GM19468 (cell line): ENCODE measurements around the gene ELMO3.

Source experiments
- ATAC-seq: cut with Tn5 transposase; IDR thresholded peaks from one replicate; pipeline ENCODE4 v1.9.1; 2021; ENCODE audit warnings: mild to moderate bottlenecking, moderate library complexity, moderate number of reproducible peaks; ENCODE audit not compliant: unreplicated experiment; ENCODE audit errors: extremely low read depth

The ELMO3 gene

GRCh38 chr16:67180166-67180565 lies 18.8 kb upstream of the ELMO3 start:
- ATAC-seq = no peak

- ATAC-seq = no peak
Observed at GRCh38 chr16:67181346-67181745, 17.6 kb upstream of the ELMO3 start.

DNA sequence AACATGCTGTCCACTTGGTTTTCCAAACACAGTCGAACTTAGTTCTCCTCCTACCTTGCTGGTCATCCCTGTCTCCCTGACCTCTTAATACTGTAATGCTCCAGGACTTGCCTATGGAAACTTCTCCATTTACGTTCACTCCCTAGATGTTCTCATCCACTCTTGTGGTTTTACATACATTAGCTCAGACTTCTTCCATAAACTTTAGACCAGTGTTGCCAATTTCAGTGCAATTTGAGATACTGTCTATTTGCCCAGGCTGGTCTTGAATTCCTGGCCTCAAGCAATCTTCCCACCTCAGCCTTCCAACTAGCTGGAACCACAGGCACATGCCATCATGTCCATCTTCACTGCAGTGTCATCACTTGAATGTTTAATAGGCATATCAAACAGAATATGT lies 16.6 kb upstream of the ELMO3 start:
- no peak for ATAC-seq

DNA sequence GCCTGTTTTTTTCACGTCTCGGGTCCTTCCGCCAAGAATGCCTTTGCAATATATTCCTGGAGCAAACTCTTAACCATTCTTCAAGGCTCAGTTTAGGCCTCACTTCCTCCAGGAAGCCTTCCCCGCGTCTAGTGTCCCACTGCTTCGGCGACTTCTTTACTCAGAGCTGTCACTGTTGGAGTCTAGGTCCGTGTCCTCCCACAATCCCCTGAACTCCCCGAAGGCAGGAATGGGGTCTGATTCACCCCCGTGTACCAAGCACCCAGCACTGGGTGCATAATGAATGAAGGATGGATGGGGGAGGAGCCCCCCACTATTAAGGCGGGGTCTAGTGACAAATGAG lies 15.7 kb upstream of the ELMO3 start:
- no peak for ATAC-seq

GRCh38 chr16:67183627-67184452 lies 15.1 kb upstream of the ELMO3 start, which contains the start of gene MATCAP1:
TSS of gene MATCAP1 (minus strand) at chr16:67183963. CDS start at chr16:67180610, 3,353 bp downstream.
- ATAC-seq = peak; percentile 78

DNA sequence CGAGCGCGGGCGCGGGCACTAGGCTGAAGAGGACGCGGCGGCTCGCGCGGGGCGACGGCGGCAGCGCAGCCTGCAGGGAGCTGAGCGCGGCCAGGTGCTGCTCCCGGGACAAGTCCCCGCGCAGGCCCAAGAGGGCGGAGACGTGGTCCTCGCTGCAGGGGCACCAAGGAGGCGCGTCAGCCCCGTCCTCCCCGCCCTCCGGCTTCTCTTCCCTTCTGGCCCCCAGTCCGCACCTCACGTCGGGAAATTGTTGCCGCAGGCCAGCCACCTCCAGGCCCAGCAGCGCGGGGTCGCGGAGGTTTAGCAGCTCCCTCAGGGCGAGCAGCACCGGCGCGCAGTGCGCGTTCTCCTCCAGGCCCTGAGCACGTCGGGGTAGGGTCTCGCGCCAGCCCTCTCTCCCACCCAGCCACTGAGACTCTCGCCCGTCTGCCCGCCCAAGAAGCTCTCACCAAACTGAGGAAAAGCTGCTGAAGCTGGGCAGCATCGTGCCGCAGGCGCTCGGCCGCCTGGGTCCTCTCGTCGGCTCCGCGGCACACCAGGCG lies 14.4 kb upstream of the ELMO3 start:
- no peak for ATAC-seq

DNA sequence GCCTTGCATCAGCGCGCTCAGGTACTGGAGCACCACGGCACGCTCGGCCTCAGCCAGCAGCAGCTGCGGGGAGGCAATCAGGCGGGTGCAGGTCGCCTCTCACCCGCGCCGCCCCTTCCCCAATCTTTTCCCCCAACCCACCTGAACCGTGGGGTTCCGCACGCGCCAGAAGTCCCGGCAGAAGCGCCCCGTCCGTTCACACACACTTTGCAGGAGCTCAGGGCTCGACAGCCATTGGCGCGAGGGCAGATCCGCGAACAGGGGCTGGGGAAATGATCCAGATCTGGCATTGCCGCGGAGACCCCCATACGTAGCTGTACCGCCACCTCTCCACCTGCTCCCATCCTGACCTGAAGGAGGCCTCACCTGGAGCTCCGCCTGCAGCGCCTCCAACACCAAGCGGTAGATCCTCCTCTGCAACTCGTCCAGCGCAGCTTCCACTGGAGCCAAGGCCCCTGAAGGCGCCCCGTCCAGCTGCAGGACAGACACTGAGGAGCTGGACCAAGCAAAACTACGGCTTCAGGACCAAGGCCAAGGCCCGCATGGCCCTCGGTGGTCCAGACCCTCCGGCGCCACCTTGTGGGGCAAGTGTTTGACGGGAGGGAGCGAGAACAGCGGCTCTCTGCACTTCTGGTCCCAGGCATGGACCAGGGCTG lies 13.8 kb upstream of the ELMO3 start:
- peak; percentile 18 for ATAC-seq

- ATAC-seq = no peak
Observed at GRCh38 chr16:67185651-67186134, 13.2 kb upstream of the ELMO3 start.

DNA sequence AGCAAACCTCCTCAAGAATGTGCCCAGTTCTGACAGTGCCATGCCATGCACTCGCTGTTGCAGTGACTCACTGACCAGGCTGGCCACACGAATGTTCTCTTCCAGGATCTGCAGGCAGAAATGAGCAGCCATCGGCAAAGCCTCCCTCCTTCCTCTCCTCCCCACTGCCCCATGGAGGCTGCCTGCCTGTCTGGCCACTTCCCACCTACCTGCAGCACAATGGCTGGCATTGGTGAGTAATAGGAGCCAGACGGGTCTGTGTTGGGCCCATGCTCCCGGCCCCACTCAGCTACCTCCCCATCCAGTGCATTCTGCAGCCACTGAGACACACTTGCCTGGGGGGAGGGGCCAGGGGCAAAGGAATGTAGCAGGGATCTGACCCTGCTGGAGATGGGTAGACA lies 12.4 kb upstream of the ELMO3 start:
- no peak for ATAC-seq

DNA sequence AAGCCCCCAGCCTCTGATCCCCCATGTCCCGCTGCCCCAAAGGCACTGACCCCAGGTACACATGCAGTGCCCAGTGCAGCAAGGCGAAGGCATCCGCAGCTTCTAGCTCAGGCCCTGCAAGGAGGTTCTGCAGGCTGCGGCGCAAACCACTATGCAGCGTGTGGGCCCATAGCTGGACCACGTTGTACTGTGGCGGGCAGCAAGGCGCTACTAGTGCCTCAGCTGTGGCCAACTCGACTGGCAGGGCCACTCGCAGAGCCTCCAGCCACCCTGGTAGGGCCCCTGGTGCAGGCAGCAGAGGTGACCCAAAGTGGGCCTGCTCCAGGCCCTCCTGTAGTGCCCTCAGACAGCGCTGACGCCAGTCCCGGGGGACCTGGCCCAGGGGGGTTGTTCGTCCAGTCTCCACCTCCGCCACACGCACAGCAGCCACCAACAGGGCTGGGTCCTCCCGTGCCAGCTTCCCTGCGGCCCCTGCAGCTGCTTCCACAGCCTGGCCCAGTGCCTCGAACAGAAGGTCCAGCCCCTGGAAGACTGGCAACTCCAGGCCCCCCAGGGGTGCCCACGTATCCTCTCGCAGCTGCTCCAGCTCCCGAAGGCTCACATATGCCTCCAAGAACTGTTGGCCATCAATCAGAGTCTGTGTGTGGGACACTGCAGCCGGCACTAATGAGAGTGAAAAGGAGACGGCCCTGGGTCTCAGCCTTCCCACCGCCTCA lies 11.6 kb upstream of the ELMO3 start:
- no peak for ATAC-seq

DNA sequence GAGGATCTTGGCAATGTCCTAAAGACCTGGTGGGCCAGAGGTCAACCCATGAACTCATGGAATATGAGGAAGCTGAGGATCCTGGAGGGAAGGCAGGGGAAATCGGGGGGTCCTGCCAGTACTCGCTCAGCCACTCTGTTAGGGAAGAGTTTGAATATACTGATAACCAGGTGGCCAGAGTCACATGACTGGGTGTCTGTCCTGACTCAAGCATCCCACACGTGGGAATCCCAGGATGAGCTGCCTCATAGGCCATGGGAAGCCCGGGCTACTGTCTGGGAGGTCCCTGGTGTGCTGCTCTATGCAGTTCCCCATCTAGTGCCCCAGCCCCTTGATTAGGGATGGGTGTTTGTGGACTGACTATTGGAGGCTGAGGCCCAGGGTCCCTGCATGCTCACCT lies 10.6 kb upstream of the ELMO3 start:
- no peak for ATAC-seq

GRCh38 chr16:67188798-67189197 lies 10.1 kb upstream of the ELMO3 start:
- no peak for ATAC-seq

GRCh38 chr16:67190041-67190440 lies 8.9 kb upstream of the ELMO3 start, which contains the start of gene EXOC3L1:
TSS of gene EXOC3L1 (minus strand) at chr16:67190136. CDS start at chr16:67189676, 460 bp downstream.
- no peak for ATAC-seq

DNA sequence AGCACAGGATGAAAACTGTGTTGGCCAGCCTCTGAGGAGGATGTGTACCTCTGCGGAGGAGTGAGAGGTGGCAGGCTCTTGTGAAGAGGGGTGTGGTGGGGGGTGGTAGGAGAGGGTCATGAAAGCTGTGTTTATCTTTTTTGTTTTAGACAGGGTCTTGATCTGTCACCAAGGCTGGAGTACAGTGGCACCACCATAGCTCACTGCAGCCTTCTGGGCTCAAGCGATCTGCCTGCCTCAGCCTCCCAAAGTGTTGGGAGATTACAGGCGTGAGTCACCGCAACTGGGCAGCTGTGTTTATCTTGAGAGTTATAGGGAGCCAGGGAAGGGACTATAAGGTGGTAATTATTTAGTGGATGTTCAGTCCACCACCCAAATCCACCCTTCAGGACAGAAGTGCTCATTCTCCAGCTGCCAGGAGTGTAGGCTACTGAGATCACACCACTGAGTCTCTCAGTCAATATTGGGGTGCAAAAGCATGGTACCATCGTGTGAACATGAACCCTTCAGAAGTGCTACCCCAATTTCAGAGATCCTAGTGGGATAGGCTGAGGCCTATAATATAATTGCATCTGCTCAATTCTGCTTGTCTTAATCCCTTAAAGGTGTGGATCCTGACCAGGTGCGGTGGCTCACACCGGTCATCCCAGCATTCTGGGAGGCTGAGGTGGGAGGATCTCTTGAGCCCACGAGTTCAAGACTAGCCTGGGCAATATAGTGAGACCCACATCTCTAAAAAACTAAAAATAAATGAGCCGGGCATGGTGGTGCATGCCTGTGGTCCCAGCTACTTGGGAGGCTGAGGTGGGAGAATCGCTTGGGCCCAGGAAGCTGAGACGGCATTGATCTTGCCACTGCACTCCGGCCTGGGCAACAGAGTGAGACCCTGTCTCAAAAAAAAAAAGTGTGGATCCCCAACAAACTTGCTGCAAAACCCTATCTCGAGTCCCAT lies 8.2 kb upstream of the ELMO3 start:
- ATAC-seq = no peak

DNA sequence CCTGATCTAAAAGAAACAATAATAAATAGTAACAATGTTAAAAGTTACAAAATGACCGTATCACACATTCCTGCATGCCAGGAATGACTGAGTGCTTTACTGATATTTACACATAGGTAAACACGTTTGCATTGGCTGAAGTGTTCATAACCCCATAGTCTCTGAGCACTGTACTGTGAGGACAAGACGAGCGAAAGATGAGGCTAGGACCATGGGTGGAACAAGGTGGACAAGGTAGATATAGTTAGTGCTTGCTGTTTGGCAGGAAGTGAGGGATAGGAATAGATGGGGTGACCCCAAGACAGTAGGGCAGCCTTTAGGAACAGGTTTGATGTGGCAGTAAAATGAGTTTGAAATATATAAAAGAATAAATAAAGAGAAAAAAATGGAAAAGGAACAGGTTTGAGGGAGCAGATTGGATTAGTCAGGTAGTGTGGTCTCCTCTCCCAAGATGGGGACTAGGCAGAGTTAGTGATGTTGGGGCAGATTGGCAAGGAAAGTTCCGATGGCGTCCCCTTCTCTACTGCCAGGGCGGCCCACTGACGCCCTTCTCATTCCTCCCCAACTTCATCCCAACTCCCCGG lies 7.4 kb upstream of the ELMO3 start:
- no peak for ATAC-seq

DNA sequence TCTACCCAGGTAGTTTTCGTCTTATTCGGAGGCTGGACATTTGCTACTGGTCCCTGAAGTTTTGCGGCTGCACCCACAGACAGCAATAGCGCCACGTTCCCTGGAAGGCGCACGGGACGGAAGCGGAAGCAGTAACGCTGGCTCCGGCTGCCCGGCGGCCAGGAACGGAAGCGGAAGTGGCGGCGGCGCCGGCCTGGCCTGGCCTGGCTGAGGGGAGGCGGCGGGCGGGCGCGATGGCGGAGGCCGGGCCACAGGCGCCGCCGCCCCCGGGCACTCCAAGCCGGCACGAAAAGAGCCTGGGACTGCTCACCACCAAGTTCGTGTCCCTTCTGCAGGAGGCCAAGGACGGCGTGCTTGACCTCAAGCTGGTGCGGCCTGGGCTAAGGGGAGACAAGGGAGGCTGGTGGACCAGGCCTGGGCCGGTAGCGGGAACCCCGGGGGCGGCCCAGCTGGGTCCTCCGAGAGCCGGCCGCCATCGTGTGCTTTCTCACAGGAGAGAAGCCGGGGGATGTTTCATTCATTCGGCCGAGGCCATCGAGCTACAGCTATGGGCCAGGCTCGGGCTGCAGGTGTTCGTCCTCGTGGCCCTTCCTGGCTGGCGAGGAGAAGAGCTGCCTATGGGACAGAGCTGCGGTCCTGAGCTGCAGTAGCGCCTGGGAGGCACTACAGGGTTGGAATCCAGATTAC lies 6.8 kb upstream of the ELMO3 start, which contains the start of gene E2F4:
TSS of gene E2F4 (plus strand) at position 161 of the 687 bp plus-strand sequence. CDS start at position 234, 73 bp downstream.
- ATAC-seq = peak; percentile 75

DNA sequence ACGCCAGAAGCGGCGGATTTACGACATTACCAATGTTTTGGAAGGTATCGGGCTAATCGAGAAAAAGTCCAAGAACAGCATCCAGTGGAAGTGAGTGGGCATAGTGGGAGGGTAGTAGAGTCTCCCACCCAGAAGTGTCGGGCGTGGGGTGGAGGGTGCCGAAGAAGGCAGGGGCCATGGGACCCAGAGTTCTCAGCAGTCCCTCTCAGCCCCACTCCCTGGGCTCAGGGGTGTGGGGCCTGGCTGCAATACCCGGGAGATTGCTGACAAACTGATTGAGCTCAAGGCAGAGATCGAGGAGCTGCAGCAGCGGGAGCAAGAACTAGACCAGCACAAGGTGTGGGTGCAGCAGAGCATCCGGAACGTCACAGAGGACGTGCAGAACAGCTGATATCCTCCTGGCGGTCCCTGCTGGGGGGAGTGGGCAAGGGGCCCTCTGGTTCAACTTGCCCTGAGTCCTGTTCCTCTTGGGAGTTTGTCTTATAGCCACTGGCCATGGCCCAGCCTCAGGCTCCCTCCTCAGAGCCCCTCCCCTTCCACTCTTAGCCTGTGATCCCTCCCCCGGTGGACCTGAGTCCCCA lies 6.1 kb upstream of the ELMO3 start:
- ATAC-seq = no peak

DNA sequence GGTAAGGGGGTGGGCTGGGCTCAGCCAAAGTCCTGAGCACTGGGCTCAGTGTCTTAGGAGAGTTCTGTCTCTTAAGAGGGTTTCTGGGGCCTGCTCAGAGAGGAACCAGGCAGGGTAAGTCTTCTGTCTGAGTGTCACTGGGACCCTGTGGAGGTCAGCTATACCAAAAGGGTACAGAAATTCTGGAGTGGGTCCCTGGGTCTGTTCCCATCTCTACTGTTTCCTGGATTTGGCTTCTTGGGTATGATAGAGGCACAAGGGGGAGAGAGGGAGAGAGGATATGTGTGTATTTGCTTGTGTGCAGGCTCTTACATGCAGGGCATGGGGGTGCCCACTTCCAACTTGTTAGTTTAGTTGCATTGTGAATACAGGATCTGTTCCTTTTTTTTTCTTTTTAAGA lies 5.4 kb upstream of the ELMO3 start:
- no peak for ATAC-seq
